Measurements from ENCODE around the gene ZNF32.

- TF ChIP-seq EZH2phosphoT487 (IDR thresholded peaks at IDR 0.05; ENCODE audit: low read depth, severe bottlenecking, unreplicated experiment) (no peak), CTCF (IDR thresholded peaks at IDR 0.05; ENCODE audit: poor library complexity) (no peak)
Observed at GRCh38 chr10:43665054-43665453, 16.4 kb upstream of the ZNF32 start.
